SH-SY5Y (cell line): Measurements from ENCODE around the gene LEPR.

Experiments used
- GATA2 ChIP-seq: IDR thresholded peaks from 2 replicates; pipeline ENCODE4 v1.6.1; 2011; ENCODE audit warnings: mild to moderate bottlenecking, low read depth, low read length
- GATA3 ChIP-seq: IDR thresholded peaks from 2 replicates; pipeline ENCODE4 v1.6.1; 2011; ENCODE audit warnings: low read depth, mild to moderate bottlenecking, low read length, moderate library complexity

LEPR gene

GRCh38 chr1:65444128-65444640, 23.7 kb downstream of the LEPR start:
- no peak for TF ChIP-seq GATA2
- TF ChIP-seq GATA3, result no peak

GRCh38 chr1:65445837-65446236, 25.4 kb downstream of the LEPR start:
- TF ChIP-seq GATA3, result no peak
- TF ChIP-seq GATA2, result no peak

- TF ChIP-seq GATA2, result no peak
- TF ChIP-seq GATA3, result no peak
Observed at GRCh38 chr1:65449214-65449823, 28.9 kb downstream of the LEPR start.

- TF ChIP-seq GATA2, result no peak
- TF ChIP-seq GATA3, result no peak
Observed at GRCh38 chr1:65456481-65456880, 36.0 kb downstream of the LEPR start.

- TF ChIP-seq GATA3, result no peak
- TF ChIP-seq GATA2, result no peak
Observed at GRCh38 chr1:65457868-65458267, 37.4 kb downstream of the LEPR start.

GRCh38 chr1:65458730-65459396, 38.4 kb downstream of the LEPR start:
- TF ChIP-seq GATA2, result no peak
- TF ChIP-seq GATA3, result no peak

GRCh38 chr1:65459397-65459768, 38.9 kb downstream of the LEPR start:
- no peak for TF ChIP-seq GATA3
- TF ChIP-seq GATA2, result no peak

GRCh38 chr1:65467536-65467935, 47.1 kb downstream of the LEPR start:
- TF ChIP-seq GATA2, result no peak
- TF ChIP-seq GATA3, result no peak

GRCh38 chr1:65469126-65469888, 48.8 kb downstream of the LEPR start:
- TF ChIP-seq GATA3 (no peak), GATA2 (no peak)

GRCh38 chr1:65469889-65470340, 49.4 kb downstream of the LEPR start:
- TF ChIP-seq GATA3 (no peak), GATA2 (0 out of 2 replicates have a peak, but pooled peaks have one; percentile 35)
